Memory B cell (primary cell): ENCODE measurements around the gene CAVIN3.
A peak's percentile ranks its signal among the peaks of the same experiment; 100 is the strongest.

ENCODE experiments used
- ATAC-seq: fragments of 150-1000 bp; cut with Tn5 transposase; 2 replicates; pipeline ENCODE4 v1.10.0; 2021; ENCODE audit warnings: low read depth, mild to moderate bottlenecking, moderate library complexity
- DNase-seq, 2 donors: peaks; one replicate each; pipeline ENCODE4 v3.0.0; 2022; ENCODE audit warnings: low spot score in 2 of 2
- H3K27ac Mint-ChIP-seq: one replicate; pipeline ENCODE4 v1.8.0; 2022; ENCODE audit warnings: mild to moderate bottlenecking, moderate library complexity, mixed read lengths
- H3K27me3 Mint-ChIP-seq: one replicate; pipeline ENCODE4 v1.8.0; 2022; ENCODE audit warnings: mixed read lengths
- H3K36me3 Mint-ChIP-seq: one replicate; pipeline ENCODE4 v1.8.0; 2022; ENCODE audit warnings: mild to moderate bottlenecking, mixed read lengths
- H3K4me1 Mint-ChIP-seq: one replicate; pipeline ENCODE4 v1.8.0; 2022; ENCODE audit warnings: mixed read lengths
- H3K4me3 Mint-ChIP-seq: one replicate; pipeline ENCODE4 v1.8.0; 2022; ENCODE audit warnings: mild to moderate bottlenecking, moderate library complexity, mixed read lengths
- H3K9me3 Mint-ChIP-seq: one replicate; pipeline ENCODE4 v1.8.0; 2022; ENCODE audit warnings: mixed read lengths

The CAVIN3 gene, protein sequence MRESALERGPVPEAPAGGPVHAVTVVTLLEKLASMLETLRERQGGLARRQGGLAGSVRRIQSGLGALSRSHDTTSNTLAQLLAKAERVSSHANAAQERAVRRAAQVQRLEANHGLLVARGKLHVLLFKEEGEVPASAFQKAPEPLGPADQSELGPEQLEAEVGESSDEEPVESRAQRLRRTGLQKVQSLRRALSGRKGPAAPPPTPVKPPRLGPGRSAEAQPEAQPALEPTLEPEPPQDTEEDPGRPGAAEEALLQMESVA

DNA sequence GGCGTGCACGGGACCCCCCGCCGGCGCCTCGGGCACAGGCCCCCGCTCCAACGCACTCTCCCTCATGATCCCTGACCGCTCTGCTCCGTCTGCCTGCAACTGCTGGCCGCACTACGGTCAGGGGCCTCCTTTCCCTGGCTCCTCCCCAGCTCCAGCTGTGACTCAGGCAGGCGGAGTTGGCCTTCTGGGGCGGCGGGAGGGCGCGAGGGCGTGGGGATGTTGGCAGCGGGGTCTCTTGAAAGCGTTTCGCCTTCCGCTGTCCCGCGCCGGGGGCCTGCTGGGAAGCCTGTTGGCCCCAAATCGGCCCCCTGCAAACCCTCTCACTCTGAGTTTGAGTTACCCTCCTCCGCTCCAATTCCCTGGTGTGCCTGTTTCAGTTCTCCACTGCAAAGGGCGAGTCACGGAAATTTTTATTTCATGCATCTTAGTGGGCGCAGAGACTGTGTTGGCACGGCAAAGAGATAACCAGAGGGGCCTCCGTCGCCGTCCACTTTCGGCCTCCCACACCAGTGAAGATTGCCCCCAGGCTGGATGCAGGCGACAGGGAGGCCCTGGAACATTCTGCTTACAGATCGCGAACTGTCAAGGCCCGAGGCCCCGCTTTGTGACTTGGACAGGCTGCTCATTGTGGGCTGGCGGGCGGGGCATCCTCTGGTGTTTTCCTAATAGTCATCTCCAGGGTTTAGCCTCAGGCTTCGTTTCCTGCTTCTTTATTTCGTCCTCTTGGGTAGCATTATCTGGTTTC lies at the start of gene CAVIN3:
Gene CAVIN3, minus strand, starts transcription at position 91 of the 745 bp plus-strand sequence. Its CDS starts 25 bp downstream, at position 66.
- Mint-ChIP-seq H3K27ac (no peak within 1 kb of the TSS), H3K36me3 (no peaks in the 10 kb centered on the region), H3K4me1 (peaks cover 9% of the 10 kb centered on the region), H3K27me3 (peaks cover 34% of the 10 kb centered on the region), H3K4me3 (peak within 1 kb of the TSS; percentile 33), H3K9me3 (no peaks in the 10 kb centered on the region)
- ATAC-seq (no peak), DNase-seq (no peak)

DNA sequence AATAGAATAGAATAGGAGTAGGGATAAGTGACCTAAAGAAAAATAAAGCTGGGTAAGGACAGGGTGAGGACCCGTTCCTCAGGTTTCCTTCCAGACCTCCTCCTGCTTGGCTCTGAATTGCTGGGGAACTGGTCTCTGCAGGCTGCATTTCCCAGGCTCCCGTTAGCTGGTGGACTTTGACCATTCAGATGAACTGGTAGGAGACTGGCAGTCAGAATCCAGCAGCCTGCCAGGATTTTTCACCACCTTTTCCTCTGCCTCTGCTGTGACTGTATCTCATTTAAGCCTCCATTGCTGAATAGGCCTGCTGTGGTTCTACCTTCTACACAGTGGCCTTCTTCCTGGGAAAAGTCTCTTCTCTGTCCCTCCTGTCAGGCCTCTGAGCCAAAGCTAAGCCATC lies 45.4 kb upstream of the CAVIN3 start:
- no peak for ATAC-seq
- Mint-ChIP-seq H3K27ac (no peak overlapping the region), H3K4me3 (no peak overlapping the region), H3K4me1 (no peaks in the 10 kb centered on the region), H3K27me3 (no peaks in the 10 kb centered on the region), H3K36me3 (no peaks in the 10 kb centered on the region), H3K9me3 (no peaks in the 10 kb centered on the region)
- DNase-seq, result no peak

DNA sequence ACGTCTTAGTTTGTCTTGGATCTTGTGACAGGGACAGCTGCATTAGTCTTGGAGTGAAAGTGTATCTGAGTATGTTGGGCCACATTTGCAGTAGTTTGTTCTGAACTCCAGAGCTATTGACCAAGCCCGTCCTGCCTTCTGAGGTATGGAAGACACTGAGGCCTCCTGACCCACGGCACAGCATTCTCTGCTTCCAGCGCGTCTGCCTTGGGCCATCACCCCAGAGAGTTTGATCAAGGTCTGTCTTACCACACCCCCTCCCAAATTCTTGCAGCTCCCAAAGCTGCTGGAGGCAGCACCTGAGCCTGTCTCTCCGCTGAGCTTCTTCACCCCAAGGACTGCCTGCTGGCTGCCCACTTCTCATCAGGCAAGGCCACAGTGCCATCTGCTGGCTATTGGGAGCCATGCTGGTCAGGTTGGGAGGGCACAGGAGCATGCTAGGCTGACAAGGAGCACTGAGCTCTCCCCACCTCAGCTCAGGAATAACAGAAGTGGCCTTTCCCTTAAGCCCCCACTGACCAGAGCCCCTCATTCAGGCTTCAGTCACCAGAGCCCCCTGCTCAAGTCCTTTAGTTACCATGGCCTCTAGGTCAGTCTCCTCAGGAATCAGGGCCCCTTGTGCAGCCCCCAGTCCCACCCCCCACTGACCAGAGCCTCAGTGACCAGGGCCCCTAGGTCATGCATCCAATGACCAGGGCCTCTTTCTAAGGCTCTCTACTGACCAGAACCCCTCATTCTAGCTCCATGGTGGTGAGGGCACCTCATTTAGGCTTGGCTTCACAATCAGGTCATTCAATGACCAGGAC lies 42.8 kb upstream of the CAVIN3 start:
- Mint-ChIP-seq H3K9me3 (no peaks in the 10 kb centered on the region), H3K27ac (no peak overlapping the region), H3K36me3 (no peaks in the 10 kb centered on the region), H3K4me3 (no peak overlapping the region), H3K4me1 (no peaks in the 10 kb centered on the region), H3K27me3 (no peaks in the 10 kb centered on the region)
- DNase-seq (peak; percentile 41 to 43), ATAC-seq (peak; percentile 81)

DNA sequence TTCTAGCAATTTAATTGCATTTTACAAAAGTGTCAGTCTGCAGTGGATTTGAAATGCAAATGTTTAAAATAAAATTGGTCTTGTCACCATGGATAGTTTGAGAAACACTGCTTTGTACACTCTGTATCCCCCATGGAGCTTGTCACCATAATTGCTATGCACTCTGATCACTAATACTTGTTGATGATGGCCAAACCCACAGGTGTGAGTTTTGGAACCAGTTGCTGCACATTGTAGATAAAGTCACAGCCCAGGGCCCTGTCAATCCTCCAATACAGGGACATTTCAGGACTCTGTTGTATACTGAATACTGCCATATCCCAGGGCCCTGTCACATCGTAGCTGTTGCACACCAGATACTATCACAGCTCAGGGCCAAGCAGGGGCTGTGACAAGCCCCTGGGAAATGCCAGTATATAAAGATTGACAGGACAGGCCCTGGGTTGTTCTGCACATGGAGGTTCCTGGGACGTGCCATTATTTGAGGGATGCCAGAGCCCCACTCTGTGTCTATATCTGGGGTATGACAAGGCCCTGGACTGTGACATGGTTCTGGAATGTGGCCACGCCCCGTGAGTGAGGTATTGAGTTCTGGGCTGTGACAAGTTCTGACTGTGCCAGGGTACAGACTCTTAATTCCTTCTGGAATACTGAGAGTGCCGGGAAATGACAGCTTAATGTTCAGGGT lies 42.0 kb upstream of the CAVIN3 start:
- ATAC-seq (no peak), DNase-seq (no peak)
- H3K4me1 Mint-ChIP-seq, result no peaks in the 10 kb centered on the region
- no peaks in the 10 kb centered on the region for H3K36me3 Mint-ChIP-seq
- no peaks in the 10 kb centered on the region for H3K9me3 Mint-ChIP-seq
- H3K27ac Mint-ChIP-seq, result no peak overlapping the region
- H3K27me3 Mint-ChIP-seq, result no peaks in the 10 kb centered on the region
- H3K4me3 Mint-ChIP-seq, result no peak overlapping the region

DNA sequence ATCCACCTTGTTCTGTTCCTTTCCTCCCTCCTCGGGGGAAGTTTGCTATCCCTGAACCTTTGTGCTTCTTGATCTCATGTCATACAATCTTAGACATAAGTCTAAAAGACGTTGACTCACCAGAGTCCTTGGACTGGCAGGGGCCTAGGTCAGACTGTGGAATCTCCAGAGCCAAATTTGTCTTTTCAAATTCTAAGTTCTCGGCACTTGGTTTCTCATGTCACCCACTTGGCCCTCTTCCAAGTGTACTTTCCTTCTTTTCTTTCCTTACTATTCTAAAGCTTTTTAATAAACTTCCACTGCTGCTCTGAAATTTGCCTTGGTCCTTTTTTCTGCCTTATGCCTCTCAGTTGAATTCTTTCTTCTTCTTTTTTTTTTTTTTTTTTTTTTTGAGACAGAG lies 39.9 kb upstream of the CAVIN3 start:
- no peaks in the 10 kb centered on the region for H3K27me3 Mint-ChIP-seq
- H3K9me3 Mint-ChIP-seq, result no peaks in the 10 kb centered on the region
- peaks cover 2% of the 10 kb centered on the region for H3K4me1 Mint-ChIP-seq
- no peak overlapping the region for H3K27ac Mint-ChIP-seq
- ATAC-seq (no peak), DNase-seq (no peak)
- no peaks in the 10 kb centered on the region for H3K36me3 Mint-ChIP-seq
- H3K4me3 Mint-ChIP-seq, result no peak overlapping the region

DNA sequence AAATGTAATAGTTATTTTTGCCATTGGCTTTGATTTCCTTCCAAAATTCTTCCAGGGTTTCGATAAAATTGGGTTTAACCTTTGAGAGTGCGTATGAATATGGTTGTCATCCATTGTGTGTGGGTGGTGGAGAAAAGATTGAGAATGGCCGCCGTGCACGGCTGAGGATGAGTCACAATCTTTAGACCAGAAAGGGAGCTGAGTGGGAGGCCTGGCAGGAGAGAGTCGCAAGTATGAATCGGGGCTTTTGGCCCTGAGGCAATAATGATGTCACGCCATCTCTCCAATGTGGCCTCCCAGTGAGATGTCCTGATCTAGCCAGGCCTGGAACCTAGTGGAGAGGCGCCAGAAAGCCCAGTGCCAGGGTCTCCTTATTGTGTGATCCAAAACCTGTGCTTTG lies 36.9 kb upstream of the CAVIN3 start:
- no peak for DNase-seq
- no peak for ATAC-seq
- H3K27me3 Mint-ChIP-seq, result peaks cover 3% of the 10 kb centered on the region
- H3K4me1 Mint-ChIP-seq, result peaks cover 7% of the 10 kb centered on the region
- no peaks in the 10 kb centered on the region for H3K36me3 Mint-ChIP-seq
- no peak overlapping the region for H3K4me3 Mint-ChIP-seq
- no peak overlapping the region for H3K27ac Mint-ChIP-seq
- no peaks in the 10 kb centered on the region for H3K9me3 Mint-ChIP-seq

DNA sequence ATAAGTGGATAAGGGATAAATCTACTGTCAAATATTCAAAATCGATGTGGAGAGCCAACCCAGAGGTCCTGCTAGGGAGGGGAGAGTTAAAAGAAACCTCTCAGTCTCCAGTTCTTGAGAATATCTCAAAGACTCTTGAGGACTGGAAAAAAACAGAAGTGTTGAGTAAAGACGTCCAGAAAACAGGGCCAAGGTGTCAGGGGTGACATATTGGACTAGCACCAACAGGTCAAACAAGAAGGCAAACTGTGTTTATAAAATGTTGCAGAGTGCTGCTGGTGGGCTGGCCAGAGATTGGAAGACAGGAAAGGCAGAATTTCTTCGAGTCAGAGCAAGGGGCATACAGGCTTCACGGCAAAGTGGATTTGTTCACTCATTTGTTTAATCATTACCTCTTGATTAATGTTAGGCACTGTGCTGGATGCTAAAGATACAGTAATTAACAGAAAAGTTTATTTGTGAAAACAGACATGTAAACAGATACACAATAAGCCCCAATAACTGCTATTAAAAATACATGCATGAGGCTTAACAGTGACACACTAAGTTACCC lies 36.3 kb upstream of the CAVIN3 start:
- H3K4me1 Mint-ChIP-seq, result peaks cover 7% of the 10 kb centered on the region
- DNase-seq (no peak), ATAC-seq (no peak)
- H3K4me3 Mint-ChIP-seq, result no peak overlapping the region
- H3K9me3 Mint-ChIP-seq, result no peaks in the 10 kb centered on the region
- H3K27me3 Mint-ChIP-seq, result peaks cover 3% of the 10 kb centered on the region
- no peaks in the 10 kb centered on the region for H3K36me3 Mint-ChIP-seq
- no peak overlapping the region for H3K27ac Mint-ChIP-seq

DNA sequence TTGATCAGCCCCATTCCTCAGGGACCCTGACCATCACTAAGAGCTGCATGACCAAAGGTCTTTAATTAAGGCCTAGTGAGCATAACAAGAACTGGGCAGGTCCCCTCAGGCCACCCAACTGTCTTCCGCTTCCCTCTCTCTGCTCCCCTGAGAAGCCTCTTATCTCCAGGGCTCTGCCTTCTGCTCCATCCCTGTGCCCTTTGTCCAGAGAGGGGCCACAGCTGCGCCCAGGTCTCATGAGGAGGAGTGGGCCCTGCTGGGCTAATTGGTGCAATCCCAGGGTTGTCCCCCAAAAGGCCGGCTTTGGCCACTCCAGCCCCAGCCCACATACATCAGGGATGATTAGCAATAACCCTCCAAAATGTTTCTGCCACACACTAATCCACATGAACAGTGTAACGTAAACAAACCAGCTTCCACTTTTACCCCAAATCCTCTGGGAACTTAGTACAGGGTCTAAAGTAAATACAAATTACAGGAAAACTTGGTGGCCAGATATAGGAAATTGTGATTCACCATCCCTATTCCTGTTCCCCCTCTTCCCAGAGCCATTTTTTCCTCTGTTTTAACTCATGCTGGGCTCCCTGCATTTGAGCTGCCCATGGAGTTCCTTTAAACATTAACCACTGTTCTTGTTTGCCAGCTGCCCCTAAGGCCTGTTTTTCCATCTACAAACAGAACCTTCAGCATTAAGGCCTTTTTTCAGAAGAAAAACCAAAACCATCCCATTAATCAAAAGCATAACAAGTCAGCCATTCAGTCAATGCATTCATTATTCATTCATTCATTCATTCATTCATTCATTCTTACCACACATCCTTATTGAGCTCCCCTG lies 34.6 kb upstream of the CAVIN3 start:
- no peak for DNase-seq
- Mint-ChIP-seq H3K4me3 (no peak overlapping the region), H3K4me1 (peaks cover 7% of the 10 kb centered on the region), H3K27ac (no peak overlapping the region), H3K27me3 (peaks cover 3% of the 10 kb centered on the region), H3K36me3 (no peaks in the 10 kb centered on the region), H3K9me3 (no peaks in the 10 kb centered on the region)
- ATAC-seq, result no peak

DNA sequence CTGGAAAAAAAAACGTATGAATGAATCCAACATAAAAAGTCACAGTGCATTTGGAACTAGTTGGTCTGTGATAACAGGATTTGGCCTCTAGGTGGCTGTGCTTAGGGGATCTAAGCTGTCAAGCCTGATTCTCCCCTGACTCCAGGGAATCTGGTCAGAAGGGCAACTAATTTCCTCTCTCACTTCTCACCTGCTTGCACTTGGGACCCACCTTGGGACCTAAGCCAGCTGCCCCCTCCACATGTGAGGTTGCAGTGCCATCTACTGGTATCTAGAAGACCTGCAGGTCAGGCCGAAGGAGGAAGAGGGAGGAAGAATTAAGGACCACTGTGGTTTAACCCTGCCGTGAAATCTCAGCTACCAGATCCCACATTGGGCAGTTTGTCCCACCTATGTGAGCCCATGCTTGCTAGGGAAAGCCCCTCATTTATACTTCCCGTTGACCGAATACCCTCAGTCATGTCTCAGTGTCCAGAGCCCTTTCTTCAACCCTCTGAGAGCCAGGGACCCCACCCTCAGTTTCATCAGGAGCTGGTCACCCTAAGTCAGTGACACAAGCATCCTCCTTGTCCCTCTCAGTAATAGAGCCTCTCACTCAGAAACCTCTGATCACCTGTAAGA lies 33.2 kb upstream of the CAVIN3 start:
- DNase-seq (peak; percentile 53 to 65), ATAC-seq (peak; percentile 70)
- Mint-ChIP-seq H3K27me3 (peaks cover 3% of the 10 kb centered on the region), H3K9me3 (no peaks in the 10 kb centered on the region), H3K27ac (no peak overlapping the region), H3K4me3 (no peak overlapping the region), H3K36me3 (no peaks in the 10 kb centered on the region), H3K4me1 (peaks cover 7% of the 10 kb centered on the region)

DNA sequence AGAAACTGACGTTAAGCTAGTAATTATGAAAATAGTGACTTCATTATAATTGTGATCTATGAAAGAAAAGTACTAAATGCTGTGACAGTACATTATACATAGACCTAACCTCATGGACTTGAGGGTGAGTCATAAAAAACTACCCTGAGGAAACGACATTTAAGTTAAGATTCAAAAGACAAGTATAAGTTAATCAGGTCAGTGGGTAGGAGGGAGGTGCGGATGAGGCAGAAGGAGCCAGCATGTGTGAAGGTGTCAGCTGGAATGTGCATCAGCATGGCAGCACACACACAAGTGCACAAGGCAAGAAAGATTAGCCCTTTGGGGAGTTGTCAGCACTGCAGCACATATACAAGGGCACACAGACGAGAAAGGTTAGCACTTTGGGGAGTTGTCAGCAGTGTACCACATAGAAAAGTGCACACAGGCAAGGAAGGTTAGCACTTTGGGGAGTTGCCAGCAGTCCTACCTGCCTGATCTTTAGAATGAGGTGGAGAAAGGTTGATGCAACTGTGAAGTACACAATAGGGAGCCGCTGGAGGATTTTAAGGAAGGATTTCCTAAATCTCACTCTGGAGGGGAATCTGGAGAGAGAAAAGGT lies 31.6 kb upstream of the CAVIN3 start:
- ATAC-seq, result no peak

DNA sequence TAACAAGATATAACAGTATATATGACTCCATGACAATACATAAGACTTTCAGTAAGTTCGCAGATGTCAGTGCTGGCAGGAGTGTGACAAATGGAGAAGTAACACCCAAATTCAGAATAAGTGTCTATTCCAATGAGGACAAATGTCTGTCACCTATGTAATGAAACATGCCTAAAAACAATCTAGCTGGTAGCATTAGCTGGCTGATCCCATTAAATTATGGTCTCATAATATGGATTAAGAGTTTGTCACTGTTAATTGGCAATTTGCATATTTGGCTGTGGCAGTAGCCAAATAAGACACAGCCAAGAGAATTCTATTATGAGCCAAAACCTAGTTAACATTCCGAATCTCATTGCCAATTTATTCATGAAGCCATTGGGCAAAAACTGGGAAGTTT lies 30.2 kb upstream of the CAVIN3 start:
- no peaks in the 10 kb centered on the region for H3K9me3 Mint-ChIP-seq
- H3K4me3 Mint-ChIP-seq, result no peak overlapping the region
- peaks cover 8% of the 10 kb centered on the region for H3K27me3 Mint-ChIP-seq
- H3K4me1 Mint-ChIP-seq, result peaks cover 7% of the 10 kb centered on the region
- no peak for DNase-seq
- no peaks in the 10 kb centered on the region for H3K36me3 Mint-ChIP-seq
- H3K27ac Mint-ChIP-seq, result no peak overlapping the region
- ATAC-seq, result no peak

More for the DNA sequence above, 31.6 kb upstream of the CAVIN3 start:
- peaks cover 6% of the 10 kb centered on the region for H3K27me3 Mint-ChIP-seq
- H3K4me1 Mint-ChIP-seq, result peaks cover 7% of the 10 kb centered on the region
- H3K9me3 Mint-ChIP-seq, result no peaks in the 10 kb centered on the region
- no peaks in the 10 kb centered on the region for H3K36me3 Mint-ChIP-seq
- H3K27ac Mint-ChIP-seq, result no peak overlapping the region
- H3K4me3 Mint-ChIP-seq, result no peak overlapping the region
- DNase-seq, result no peak

DNA sequence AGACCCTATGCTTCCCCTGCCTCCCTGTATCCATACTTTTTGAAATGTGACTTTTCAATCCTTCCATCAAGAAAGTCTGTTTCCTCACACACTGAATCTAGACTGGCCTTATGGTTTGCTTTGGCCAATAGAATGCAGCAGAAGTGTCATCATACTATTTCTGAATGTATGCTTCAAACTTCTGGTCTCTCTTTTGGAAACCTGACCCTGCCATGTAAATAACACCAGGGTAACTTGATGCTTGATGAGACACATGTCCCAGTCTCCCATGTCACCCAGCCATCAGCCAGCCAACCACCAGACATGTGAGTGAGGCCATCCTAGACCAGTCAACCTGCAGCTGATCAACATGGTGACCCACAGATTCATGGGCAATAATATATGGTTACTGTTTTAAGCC lies 29.7 kb upstream of the CAVIN3 start:
- peaks cover 10% of the 10 kb centered on the region for H3K27me3 Mint-ChIP-seq
- peaks cover 7% of the 10 kb centered on the region for H3K4me1 Mint-ChIP-seq
- DNase-seq (no peak), ATAC-seq (no peak)
- no peak overlapping the region for H3K4me3 Mint-ChIP-seq
- no peak overlapping the region for H3K27ac Mint-ChIP-seq
- H3K9me3 Mint-ChIP-seq, result no peaks in the 10 kb centered on the region
- no peaks in the 10 kb centered on the region for H3K36me3 Mint-ChIP-seq
